ENCODE measurements around the gene GRP.

- TF ChIP-seq, protein P1, sequence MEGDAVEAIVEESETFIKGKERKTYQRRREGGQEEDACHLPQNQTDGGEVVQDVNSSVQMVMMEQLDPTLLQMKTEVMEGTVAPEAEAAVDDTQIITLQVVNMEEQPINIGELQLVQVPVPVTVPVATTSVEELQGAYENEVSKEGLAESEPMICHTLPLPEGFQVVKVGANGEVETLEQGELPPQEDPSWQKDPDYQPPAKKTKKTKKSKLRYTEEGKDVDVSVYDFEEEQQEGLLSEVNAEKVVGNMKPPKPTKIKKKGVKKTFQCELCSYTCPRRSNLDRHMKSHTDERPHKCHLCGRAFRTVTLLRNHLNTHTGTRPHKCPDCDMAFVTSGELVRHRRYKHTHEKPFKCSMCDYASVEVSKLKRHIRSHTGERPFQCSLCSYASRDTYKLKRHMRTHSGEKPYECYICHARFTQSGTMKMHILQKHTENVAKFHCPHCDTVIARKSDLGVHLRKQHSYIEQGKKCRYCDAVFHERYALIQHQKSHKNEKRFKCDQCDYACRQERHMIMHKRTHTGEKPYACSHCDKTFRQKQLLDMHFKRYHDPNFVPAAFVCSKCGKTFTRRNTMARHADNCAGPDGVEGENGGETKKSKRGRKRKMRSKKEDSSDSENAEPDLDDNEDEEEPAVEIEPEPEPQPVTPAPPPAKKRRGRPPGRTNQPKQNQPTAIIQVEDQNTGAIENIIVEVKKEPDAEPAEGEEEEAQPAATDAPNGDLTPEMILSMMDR (IDR thresholded peaks at IDR 0.05; ENCODE audit: insufficient read depth, low read depth, low read length) = no peak
- no peak for TF ChIP-seq EZH2 (IDR thresholded peaks at IDR 0.05; ENCODE audit: insufficient read depth, low read length)
These were observed 12.5 kb upstream of the GRP start for GRCh38 chr18:59207506-59207905.

Measured in astrocyte (in vitro differentiated cells and primary cell).